HepG2 (cell line): Measurements from ENCODE around the gene TP53BP2.

Source experiments
- ETV6 ChIP-seq: sonication (generic); formaldehyde crosslinking; conservative IDR thresholded peaks from 2 replicates; pipeline ENCODE4 v1.4.0; 2020; ENCODE audit warnings: missing genetic modification reagents
- KDM1A ChIP-seq: IDR thresholded peaks from 2 replicates; pipeline ENCODE4 v1.6.1; 2016; ENCODE audit warnings: missing compliant biosample characterization
- NFE2L2 ChIP-seq: fragments of 150-350 bp; IDR thresholded peaks from 2 replicates; pipeline ENCODE4 v1.6.1; 2014; ENCODE audit warnings: low read length
- TRIM22 ChIP-seq: fragments of 450-650 bp; IDR thresholded peaks from 2 replicates; pipeline ENCODE4 v1.6.1; 2017
- ZNF530 ChIP-seq: sonication (generic); formaldehyde crosslinking; IDR thresholded peaks from 2 replicates; pipeline ENCODE4 v1.5.0; 2020; ENCODE audit warnings: low read depth, mild to moderate bottlenecking, missing genetic modification reagents
- ZNF558 ChIP-seq: sonication (generic); formaldehyde crosslinking; IDR thresholded peaks from 2 replicates; pipeline ENCODE4 v1.9.0; 2022; ENCODE audit warnings: mild to moderate bottlenecking, missing genetic modification reagents, borderline replicate concordance
- TF ChIP-seq, protein P1 (sequence below), 2 experiments: IDR thresholded peaks; 2 replicates each; pipeline ENCODE4 v1.6.1; 2011 to 2012; ENCODE audit warnings: low read length in 2 of 2, borderline replicate concordance in 1 of 2, low read depth in 1 of 2, mild to moderate bottlenecking in 1 of 2, moderate library complexity in 1 of 2

DNA sequence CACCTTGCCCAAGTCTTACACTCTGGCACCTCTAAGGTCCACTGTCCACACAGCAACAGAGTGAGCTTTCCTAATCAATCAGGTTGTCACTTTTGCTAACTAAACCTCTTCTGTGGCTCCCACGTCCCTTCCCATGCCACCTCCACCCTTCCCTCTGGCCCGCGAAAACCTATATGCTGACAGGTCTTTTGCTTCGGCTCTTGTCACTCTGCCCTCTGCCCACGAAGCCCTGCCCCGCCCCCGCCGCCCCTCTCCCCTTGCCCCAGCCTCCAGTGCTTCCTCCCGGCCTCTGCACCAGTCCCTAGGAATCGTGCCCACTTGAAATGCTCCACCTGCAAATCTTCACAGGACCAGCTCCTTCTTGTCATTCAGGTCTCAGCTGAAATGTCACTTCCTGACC, 8.1 kb downstream of the TP53BP2 start:
- no peak for TF ChIP-seq ETV6
- TF ChIP-seq, protein P1, sequence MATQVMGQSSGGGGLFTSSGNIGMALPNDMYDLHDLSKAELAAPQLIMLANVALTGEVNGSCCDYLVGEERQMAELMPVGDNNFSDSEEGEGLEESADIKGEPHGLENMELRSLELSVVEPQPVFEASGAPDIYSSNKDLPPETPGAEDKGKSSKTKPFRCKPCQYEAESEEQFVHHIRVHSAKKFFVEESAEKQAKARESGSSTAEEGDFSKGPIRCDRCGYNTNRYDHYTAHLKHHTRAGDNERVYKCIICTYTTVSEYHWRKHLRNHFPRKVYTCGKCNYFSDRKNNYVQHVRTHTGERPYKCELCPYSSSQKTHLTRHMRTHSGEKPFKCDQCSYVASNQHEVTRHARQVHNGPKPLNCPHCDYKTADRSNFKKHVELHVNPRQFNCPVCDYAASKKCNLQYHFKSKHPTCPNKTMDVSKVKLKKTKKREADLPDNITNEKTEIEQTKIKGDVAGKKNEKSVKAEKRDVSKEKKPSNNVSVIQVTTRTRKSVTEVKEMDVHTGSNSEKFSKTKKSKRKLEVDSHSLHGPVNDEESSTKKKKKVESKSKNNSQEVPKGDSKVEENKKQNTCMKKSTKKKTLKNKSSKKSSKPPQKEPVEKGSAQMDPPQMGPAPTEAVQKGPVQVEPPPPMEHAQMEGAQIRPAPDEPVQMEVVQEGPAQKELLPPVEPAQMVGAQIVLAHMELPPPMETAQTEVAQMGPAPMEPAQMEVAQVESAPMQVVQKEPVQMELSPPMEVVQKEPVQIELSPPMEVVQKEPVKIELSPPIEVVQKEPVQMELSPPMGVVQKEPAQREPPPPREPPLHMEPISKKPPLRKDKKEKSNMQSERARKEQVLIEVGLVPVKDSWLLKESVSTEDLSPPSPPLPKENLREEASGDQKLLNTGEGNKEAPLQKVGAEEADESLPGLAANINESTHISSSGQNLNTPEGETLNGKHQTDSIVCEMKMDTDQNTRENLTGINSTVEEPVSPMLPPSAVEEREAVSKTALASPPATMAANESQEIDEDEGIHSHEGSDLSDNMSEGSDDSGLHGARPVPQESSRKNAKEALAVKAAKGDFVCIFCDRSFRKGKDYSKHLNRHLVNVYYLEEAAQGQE (IDR thresholded peaks at IDR 0.05; ENCODE audit: borderline replicate concordance in 1 of 2, low read depth in 1 of 2, low read length in 2 of 2) = no peak
- TF ChIP-seq ZNF530 = no peak
- TF ChIP-seq ZNF558 = no peak
- no peak for TF ChIP-seq NFE2L2
- no peak for TF ChIP-seq TRIM22
- TF ChIP-seq KDM1A = no peak
